ENCODE results near the gene TIGD6. TPM values are rescaled to one million over a fixed set of nuclear protein-coding genes. Genes with fewer than 3 reads are reported as not detected.
A peak's percentile ranks its signal among the peaks of the same experiment; 100 is the strongest.

Gene TIGD6
- total and polyA plus RNA-seq, 9 of the 15 experiments (the other 6 are each of a cell fraction or from before 2014, with no cell fraction given) = 1.8 to 6.3 (median 3.9) TPM

DNA sequence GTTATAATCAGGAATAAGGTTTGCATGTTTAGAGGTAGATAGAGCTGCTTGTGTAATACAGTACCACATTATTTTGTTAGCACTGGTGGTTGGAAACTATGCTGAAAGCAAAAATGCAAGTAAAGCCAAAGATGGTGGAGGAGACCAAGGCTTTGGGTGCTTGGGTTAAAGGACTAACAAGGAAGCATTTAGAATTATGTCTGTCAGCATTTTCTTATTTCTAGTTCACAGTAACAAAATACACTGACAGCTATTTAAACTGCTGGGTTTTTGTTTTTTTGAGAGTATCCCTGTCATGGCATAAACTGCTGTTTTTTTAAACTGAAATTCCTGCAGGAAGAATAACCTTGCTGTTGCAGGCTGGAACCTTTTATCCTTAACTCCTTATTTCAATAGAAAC is 6.6 kb upstream of the TIGD6 start:
- DNase-seq (ENCODE audit: extremely low read depth in 1 of 4, low spot score in 3 of 4) (no peak), FAIRE-seq (no peak), ATAC-seq (no peak)
- peaks cover 48% of the 10 kb centered on the region for H3K79me2 ChIP-seq (ENCODE audit: control insufficient read depth, insufficient read depth, low read length)
- in situ Hi-C loops (cut with MboI) = no loop called here
- peaks cover 95% of the 10 kb centered on the region for H3K36me3 ChIP-seq (ENCODE audit: control insufficient read depth, insufficient read depth, low read length)
- H4K20me1 ChIP-seq (replicated peaks; ENCODE audit: control insufficient read depth, insufficient read depth, low read length) = peaks cover 15% of the 10 kb centered on the region; the same call in 1 of the 2 replicates
- H3K27me3 ChIP-seq (ENCODE audit: control insufficient read depth in 2 of 2, insufficient read depth in 2 of 2, low read length in 2 of 2) = no peaks in the 10 kb centered on the region
- no peak overlapping the region for H2AFZ ChIP-seq (ENCODE audit: low read depth, low read length)
- ChIA-PET CTCF (ENCODE audit: low intra/inter-chr PET ratio) (no interaction called here), POLR2A (interaction anchor here (0.8 to 1.2 kb wide), 2 partner anchors 15 to 19 kb away, joined by 3 to 4 read pairs; no protein-coding TSS in a partner anchor)
- H3K9ac ChIP-seq (ENCODE audit: insufficient read depth in 1 of 2, low read depth in 2 of 2, low read length in 2 of 2) = no peak overlapping the region
- intact Hi-C loops (cut with micrococcal nuclease) = no loop called here
- no TSS peak for BruUV-seq (replicated peaks)
- H3K9me1 ChIP-seq (ENCODE audit: control insufficient read depth, insufficient read depth, low read length) = no peaks in the 10 kb centered on the region
- H3K4me3 ChIP-seq = no peak overlapping the region
- H3K9me3 ChIP-seq (replicated peaks; ENCODE audit: control insufficient read depth, insufficient read depth, low read depth, low read length) = no peaks in the 10 kb centered on the region
- no peak overlapping the region for H3K4me2 ChIP-seq (ENCODE audit: insufficient read depth, low read length)
- H3K27ac ChIP-seq (ENCODE audit: extremely low read depth, low read depth, low read length) = no peak overlapping the region
- H3K4me1 ChIP-seq (replicated peaks in 1 of 2; ENCODE audit: control insufficient read depth in 2 of 2, insufficient read depth in 2 of 2, low read length in 2 of 2) = peaks cover 0 to 16% of the 10 kb centered on the region in 2 experiments; a peak in 3 of 5 replicates
- peak; percentile 50 for TF ChIP-seq MAFF (IDR thresholded peaks at IDR 0.05; ENCODE audit: low read length)
- TF ChIP-seq, protein P1, sequence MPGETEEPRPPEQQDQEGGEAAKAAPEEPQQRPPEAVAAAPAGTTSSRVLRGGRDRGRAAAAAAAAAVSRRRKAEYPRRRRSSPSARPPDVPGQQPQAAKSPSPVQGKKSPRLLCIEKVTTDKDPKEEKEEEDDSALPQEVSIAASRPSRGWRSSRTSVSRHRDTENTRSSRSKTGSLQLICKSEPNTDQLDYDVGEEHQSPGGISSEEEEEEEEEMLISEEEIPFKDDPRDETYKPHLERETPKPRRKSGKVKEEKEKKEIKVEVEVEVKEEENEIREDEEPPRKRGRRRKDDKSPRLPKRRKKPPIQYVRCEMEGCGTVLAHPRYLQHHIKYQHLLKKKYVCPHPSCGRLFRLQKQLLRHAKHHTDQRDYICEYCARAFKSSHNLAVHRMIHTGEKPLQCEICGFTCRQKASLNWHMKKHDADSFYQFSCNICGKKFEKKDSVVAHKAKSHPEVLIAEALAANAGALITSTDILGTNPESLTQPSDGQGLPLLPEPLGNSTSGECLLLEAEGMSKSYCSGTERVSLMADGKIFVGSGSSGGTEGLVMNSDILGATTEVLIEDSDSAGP (CRISPR knock-in tag; IDR thresholded peaks at IDR 0.05) = no peak
- TF ChIP-seq, protein P2, sequence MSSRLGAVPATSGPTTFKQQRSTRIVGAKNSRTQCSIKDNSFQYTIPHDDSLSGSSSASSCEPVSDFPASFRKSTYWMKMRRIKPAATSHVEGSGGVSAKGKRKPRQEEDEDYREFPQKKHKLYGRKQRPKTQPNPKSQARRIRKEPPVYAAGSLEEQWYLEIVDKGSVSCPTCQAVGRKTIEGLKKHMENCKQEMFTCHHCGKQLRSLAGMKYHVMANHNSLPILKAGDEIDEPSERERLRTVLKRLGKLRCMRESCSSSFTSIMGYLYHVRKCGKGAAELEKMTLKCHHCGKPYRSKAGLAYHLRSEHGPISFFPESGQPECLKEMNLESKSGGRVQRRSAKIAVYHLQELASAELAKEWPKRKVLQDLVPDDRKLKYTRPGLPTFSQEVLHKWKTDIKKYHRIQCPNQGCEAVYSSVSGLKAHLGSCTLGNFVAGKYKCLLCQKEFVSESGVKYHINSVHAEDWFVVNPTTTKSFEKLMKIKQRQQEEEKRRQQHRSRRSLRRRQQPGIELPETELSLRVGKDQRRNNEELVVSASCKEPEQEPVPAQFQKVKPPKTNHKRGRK (tag; IDR thresholded peaks at IDR 0.05) = no peak
- TF ChIP-seq RFX1 (IDR thresholded peaks at IDR 0.05) = no peak
- TF ChIP-seq, protein P3, sequence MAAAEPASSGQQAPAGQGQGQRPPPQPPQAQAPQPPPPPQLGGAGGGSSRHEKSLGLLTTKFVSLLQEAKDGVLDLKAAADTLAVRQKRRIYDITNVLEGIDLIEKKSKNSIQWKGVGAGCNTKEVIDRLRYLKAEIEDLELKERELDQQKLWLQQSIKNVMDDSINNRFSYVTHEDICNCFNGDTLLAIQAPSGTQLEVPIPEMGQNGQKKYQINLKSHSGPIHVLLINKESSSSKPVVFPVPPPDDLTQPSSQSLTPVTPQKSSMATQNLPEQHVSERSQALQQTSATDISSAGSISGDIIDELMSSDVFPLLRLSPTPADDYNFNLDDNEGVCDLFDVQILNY (CRISPR knock-in tag; IDR thresholded peaks at IDR 0.05) = no peak
- TF ChIP-seq, protein P4, sequence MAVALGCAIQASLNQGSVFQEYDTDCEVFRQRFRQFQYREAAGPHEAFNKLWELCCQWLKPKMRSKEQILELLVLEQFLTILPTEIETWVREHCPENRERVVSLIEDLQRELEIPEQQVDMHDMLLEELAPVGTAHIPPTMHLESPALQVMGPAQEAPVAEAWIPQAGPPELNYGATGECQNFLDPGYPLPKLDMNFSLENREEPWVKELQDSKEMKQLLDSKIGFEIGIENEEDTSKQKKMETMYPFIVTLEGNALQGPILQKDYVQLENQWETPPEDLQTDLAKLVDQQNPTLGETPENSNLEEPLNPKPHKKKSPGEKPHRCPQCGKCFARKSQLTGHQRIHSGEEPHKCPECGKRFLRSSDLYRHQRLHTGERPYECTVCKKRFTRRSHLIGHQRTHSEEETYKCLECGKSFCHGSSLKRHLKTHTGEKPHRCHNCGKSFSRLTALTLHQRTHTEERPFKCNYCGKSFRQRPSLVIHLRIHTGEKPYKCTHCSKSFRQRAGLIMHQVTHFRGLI (CRISPR knock-in tag; IDR thresholded peaks at IDR 0.05) = no peak
- no peak for TF ChIP-seq ZNF41 (CRISPR knock-in tag; conservative IDR thresholded peaks at IDR 0.05)
- no peak for TF ChIP-seq JUND (IDR thresholded peaks at IDR 0.05; ENCODE audit: borderline replicate concordance, low read depth, low read length)
- no peak for TF ChIP-seq JUND (tag; IDR thresholded peaks at IDR 0.05; ENCODE audit: borderline replicate concordance, low read depth, low read length)
- no peak for TF ChIP-seq NCOA1 (IDR thresholded peaks at IDR 0.05; ENCODE audit: low read depth)
- TF ChIP-seq RFX5 (IDR thresholded peaks at IDR 0.05; ENCODE audit: low read depth, low read length) = no peak
- no peak for TF ChIP-seq GATAD2B (IDR thresholded peaks at IDR 0.05; ENCODE audit: borderline replicate concordance)
- no peak for TF ChIP-seq U2AF1 (optimal IDR thresholded peaks at IDR 0.05; ENCODE audit: low read depth, low read length)
- no peak for TF ChIP-seq DNMT1 (IDR thresholded peaks at IDR 0.05)
- TF ChIP-seq DACH1 (IDR thresholded peaks at IDR 0.05; ENCODE audit: partially characterized antibody) = no peak
- no peak for TF ChIP-seq ESRRA (IDR thresholded peaks at IDR 0.05; ENCODE audit: borderline replicate concordance, low read depth)
- no peak for TF ChIP-seq CEBPG (CRISPR knock-in tag; IDR thresholded peaks at IDR 0.05)
- no peak for TF ChIP-seq CEBPG (tag; conservative IDR thresholded peaks at IDR 0.05 in 1 of 2, IDR thresholded peaks at IDR 0.05 in 1 of 2)
